GM12878 (cell line): ENCODE measurements around the gene PLXNC1. TPM values are rescaled to one million over a fixed set of nuclear protein-coding genes. Genes with fewer than 3 reads are reported as not detected.
A peak's percentile ranks its signal among the peaks of the same experiment; 100 is the strongest.

Experiments
- ATAC-seq: fragments of 200-7000 bp; cut with Tn5 transposase; 3 replicates; pipeline ENCODE4 v1.9.1; 2020; ENCODE audit warnings: mild to moderate bottlenecking, moderate library complexity
- BruUV-seq: library from RNA; stranded (reverse); fragments of 400-500 nt; replicated peaks from 2 replicates; lab custom pipeline; 2021; lab: Mats Ljungman, UMichigan
- CTCF ChIA-PET: fragments of 300-600 bp; sonication (Branson Sonifier 250); formaldehyde crosslinking; extraction: SDS; loops from one replicate; lab custom pipeline; 2021; ENCODE audit warnings: inconsistent platforms; lab: Yijun Ruan, JAX
- POLR2A ChIA-PET: fragments of 350-600 bp; formaldehyde crosslinking; extraction: SDS; loops from one replicate; lab custom pipeline; 2021; ENCODE audit warnings: inconsistent platforms; lab: Charles Lee
- RAD21 ChIA-PET: fragments of 300-600 bp; sonication (Branson Sonifier 250); formaldehyde crosslinking; loops from one replicate; lab custom pipeline; 2023; ENCODE audit warnings: antibody characterized with exemption; ENCODE audit not compliant: unreplicated experiment; lab: Charles Lee
- SMC1A ChIA-PET: fragments of 300-600 bp; sonication (Branson Sonifier 250); formaldehyde crosslinking; loops from one replicate; lab custom pipeline; 2023; ENCODE audit not compliant: unreplicated experiment, uncharacterized antibody; lab: Charles Lee
- DNase-seq: peaks from one replicate; pipeline ENCODE4 v3.0.0-alpha.2; 2011; ENCODE audit warnings: low read depth, low spot score
- FAIRE-seq: peaks from 3 replicates; lab custom pipeline; 2011; peaks lifted over from hg19 to GRCh38; lab: Jason Lieb, UNC
- H2AFZ ChIP-seq: 2 replicates; pipeline ENCODE4 v1.6.0; 2011; ENCODE audit warnings: low read depth, low read length, control low read depth; ENCODE audit not compliant: control insufficient read depth
- H3K27ac ChIP-seq: 2 replicates; pipeline ENCODE4 v1.5.1; 2011; ENCODE audit warnings: control low read depth; ENCODE audit not compliant: control insufficient read depth, insufficient read depth
- H3K27me3 ChIP-seq, 2 experiments: replicated peaks in 1 of 2; 2 replicates each; pipeline versions ENCODE4 v1.6.0 to v1.6.1; 2011; ENCODE audit warnings: low read length in 1 of 2; ENCODE audit not compliant: control insufficient read depth in 2 of 2, insufficient read depth in 2 of 2
- H3K36me3 ChIP-seq, 2 experiments: 2 replicates each; pipeline ENCODE4 v1.5.1; 2011; ENCODE audit warnings: low read length in 1 of 2; ENCODE audit not compliant: control insufficient read depth in 2 of 2, insufficient read depth in 2 of 2
- H3K4me1 ChIP-seq: 2 replicates; pipeline ENCODE4 v1.6.1; 2011; ENCODE audit warnings: mild to moderate bottlenecking, low read length, moderate library complexity, mixed read lengths; ENCODE audit not compliant: control insufficient read depth, insufficient read depth
- H3K4me2 ChIP-seq: 2 replicates; pipeline ENCODE4 v1.6.0; 2011; ENCODE audit warnings: control low read depth; ENCODE audit not compliant: control insufficient read depth, insufficient read depth
- H3K4me3 ChIP-seq: fragments of 200-600 bp; sonication (generic); 2 replicates; pipeline ENCODE4 v1.5.1; 2016
- H3K79me2 ChIP-seq: 2 replicates; pipeline ENCODE4 v1.6.0; 2011; ENCODE audit warnings: low read length; ENCODE audit not compliant: control insufficient read depth, insufficient read depth
- H3K9ac ChIP-seq: 2 replicates; pipeline ENCODE4 v1.8.0; 2011; ENCODE audit warnings: low read length, control low read depth, mixed read lengths; ENCODE audit not compliant: control insufficient read depth, insufficient read depth
- H3K9me3 ChIP-seq: replicated peaks from 3 replicates; pipeline ENCODE4 v1.5.1; 2011; ENCODE audit warnings: mild to moderate bottlenecking, low read length; ENCODE audit not compliant: control insufficient read depth, insufficient read depth
- H4K20me1 ChIP-seq: 2 replicates; pipeline ENCODE4 v1.6.0; 2011; ENCODE audit not compliant: control insufficient read depth, insufficient read depth
- BHLHE40 ChIP-seq, 2 experiments: fragments of 450-650 bp in 1 of 2; IDR thresholded peaks; 2 replicates each; pipeline ENCODE4 v1.6.1; 2011 to 2017; ENCODE audit warnings: low read depth in 2 of 2, borderline replicate concordance in 1 of 2, improper control_type of control experiment in 1 of 2, low read length in 1 of 2, mild to moderate bottlenecking in 1 of 2
- PAX8 ChIP-seq: fragments of 450-650 bp; IDR thresholded peaks from 2 replicates; pipeline ENCODE4 v1.6.1; 2017; ENCODE audit warnings: mild to moderate bottlenecking, moderate library complexity
- RUNX3 ChIP-seq: IDR thresholded peaks from 2 replicates; pipeline ENCODE4 v1.6.1; 2012; ENCODE audit warnings: low read length, inconsistent platforms
- SPI1 ChIP-seq: IDR thresholded peaks from 2 replicates; pipeline ENCODE4 v1.6.1; 2011; ENCODE audit warnings: low read depth, mild to moderate bottlenecking, low read length, moderate library complexity, borderline replicate concordance; ENCODE audit not compliant: insufficient read depth
- WGBS: methylation state at CpG from one replicate; pipeline ENCODE4 v1.1.6; 2016; ENCODE audit warnings: low lambda C conversion rate; ENCODE audit not compliant: insufficient replicate concordance, insufficient coverage; ENCODE audit errors: missing lambda C conversion rate; 5-methylcytosine and 5-hydroxymethylcytosine counted together
- in situ Hi-C: fragments of 300-500 bp; cut with MboI; formaldehyde crosslinking; loops from 9 replicates; pipeline ENCODE4 v1.14.3; 2018; ENCODE audit warnings: mixed read lengths
- intact Hi-C: fragments of 100-400 bp; cut with micrococcal nuclease; formaldehyde crosslinking; loops from one replicate; pipeline ENCODE4 v1.14.2; 2022; ENCODE audit not compliant: unreplicated experiment
- polyA plus RNA-seq, 11 experiments: library from polyadenylated mRNA; depleted of rRNA in 4 of 11; unstranded in 6 of 11; stranded (reverse) in 5 of 11; fragments of >200 nt; fragmentation: Nextera tagmentation in 4 of 11; fragmentation: Illumina TruSeq in 1 of 11; extraction: Ambion mirVana in 4 of 11; extraction: Trizol in 1 of 11; gene quantifications; 1 replicate in 1 of 11; 2 replicates in 10 of 11; pipeline versions ENCODE4 v1.2.1 to v1.2.3, GENCODE V29; 2011 to 2016; ENCODE audit warnings: inconsistent platforms in 2 of 11, missing spikeins in 2 of 11, low read depth in 1 of 11
- total RNA-seq, 4 experiments: library from RNA; depleted of rRNA in 3 of 4; stranded (reverse); fragments of >200 nt in 3 of 4; fragmentation: Illumina TruSeq in 1 of 4; extraction: Trizol in 1 of 4; gene quantifications; 2 replicates each; pipeline versions ENCODE4 v1.2.1 to v1.2.3, GENCODE V29; 2013 to 2021
- TF ChIP-seq, protein P1 (sequence below): IDR thresholded peaks from 2 replicates; pipeline ENCODE4 v1.6.1; 2011; ENCODE audit warnings: borderline replicate concordance, low read depth, mild to moderate bottlenecking, moderate library complexity, low read length; ENCODE audit not compliant: insufficient read depth, poor library complexity, severe bottlenecking

Gene PLXNC1
- total and polyA plus RNA-seq, 10 of the 15 experiments (the other 5 are each of a cell fraction or from before 2014, with no cell fraction given), result 5.2 to 41.2 (median 24.6) TPM

DNA sequence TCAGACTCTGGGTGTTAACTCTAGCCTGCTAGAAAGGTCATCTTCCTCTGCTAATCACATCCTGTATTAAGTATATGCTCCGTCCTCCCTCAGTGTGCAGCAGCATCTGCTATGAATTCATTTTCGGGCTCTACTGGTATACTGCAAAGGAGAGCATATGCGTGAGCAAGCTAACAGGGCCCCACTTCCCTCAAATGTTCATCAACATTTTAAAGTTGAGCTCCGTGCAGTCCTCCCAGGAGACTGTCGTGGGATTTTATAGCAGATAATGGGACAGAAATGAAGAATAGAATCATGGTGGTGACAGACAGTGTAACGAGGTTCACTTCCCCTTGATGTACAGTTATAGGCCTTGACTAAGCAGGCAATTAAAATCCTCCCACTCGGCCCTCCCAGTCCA is 131.7 kb downstream of the PLXNC1 start:
- Histone ChIP-seq H3K9me3 (no peaks in the 10 kb centered on the region), H3K79me2 (no peaks in the 10 kb centered on the region), H3K27ac (no peak overlapping the region), H3K4me3 (no peak overlapping the region), H2AFZ (no peak overlapping the region), H3K36me3 (peaks cover 9 to 27% of the 10 kb centered on the region in 2 experiments)
- WGBS, result 51% methylated on average over 7 of the region's 7 CpGs
- in situ Hi-C loops, result no loop called here
- DNase-seq (no peak), FAIRE-seq (no peak)
- ChIA-PET RAD21 (no interaction called here), POLR2A (no interaction called here), CTCF (interaction anchor here (0.7 to 1.7 kb wide), 4 partner anchors 9 to 175 kb away, joined by 3 to 4 read pairs (median 4); no protein-coding TSS in a partner anchor)
- BruUV-seq, result no TSS peak
- TF ChIP-seq SPI1 (0 out of 2 replicates have a peak, but pooled peaks have one; percentile 6), PAX8 (no peak)
- TF ChIP-seq, all 136 proteins: peak for 1
- no peak overlapping the region for H3K9ac ChIP-seq
- no peak for ATAC-seq
- no peaks in the 10 kb centered on the region for H4K20me1 ChIP-seq
- SMC1A ChIA-PET, result interaction anchor here (0.7 to 1.6 kb wide), 4 partner anchors 9 to 33 kb away, joined by 3 read pairs; no protein-coding TSS in a partner anchor
- H3K27me3 ChIP-seq, result no peaks in the 10 kb centered on the region
- intact Hi-C loops, result no loop called here
- H3K4me1 ChIP-seq, result peaks cover 6% of the 10 kb centered on the region
- no peak overlapping the region for H3K4me2 ChIP-seq

DNA sequence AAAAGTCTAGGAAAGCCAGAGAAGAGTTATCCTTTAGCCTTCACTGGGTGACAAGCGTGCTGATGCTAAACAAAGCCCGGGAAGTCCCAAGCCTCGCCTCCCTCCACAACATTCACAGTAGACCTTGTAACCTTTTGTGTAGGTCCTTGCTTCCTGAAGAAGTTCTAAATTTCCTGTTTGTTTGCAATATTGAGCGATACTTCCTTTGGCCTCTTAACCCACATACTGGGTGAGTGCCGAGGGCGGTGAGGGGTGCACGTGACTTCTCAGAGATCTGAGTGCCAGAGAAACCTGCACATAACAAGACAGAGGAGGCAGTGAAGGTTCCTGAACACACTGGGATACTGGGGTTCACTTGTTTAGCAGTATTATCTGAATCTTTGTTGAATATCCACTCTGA is 134.3 kb downstream of the PLXNC1 start:
- intact Hi-C loops, result no loop called here
- peaks cover 6% of the 10 kb centered on the region for H3K4me1 ChIP-seq
- SMC1A ChIA-PET, result interaction anchor here (0.8 to 1.2 kb wide), 2 partner anchors 10 to 132 kb away, joined by 3 to 5 read pairs; no protein-coding TSS in a partner anchor
- no peaks in the 10 kb centered on the region for H3K79me2 ChIP-seq
- H2AFZ ChIP-seq, result no peak overlapping the region; the same call in 1 of the 2 replicates
- H3K27me3 ChIP-seq, result no peaks in the 10 kb centered on the region
- H4K20me1 ChIP-seq, result no peaks in the 10 kb centered on the region
- H3K36me3 ChIP-seq, result peaks cover 11 to 33% of the 10 kb centered on the region in 2 experiments
- ATAC-seq (no peak), DNase-seq (no peak), FAIRE-seq (no peak)
- H3K9me3 ChIP-seq, result no peaks in the 10 kb centered on the region
- 2% methylated on average over 7 of the region's 7 CpGs for WGBS
- no peak overlapping the region for H3K9ac ChIP-seq
- TF ChIP-seq, protein P1, sequence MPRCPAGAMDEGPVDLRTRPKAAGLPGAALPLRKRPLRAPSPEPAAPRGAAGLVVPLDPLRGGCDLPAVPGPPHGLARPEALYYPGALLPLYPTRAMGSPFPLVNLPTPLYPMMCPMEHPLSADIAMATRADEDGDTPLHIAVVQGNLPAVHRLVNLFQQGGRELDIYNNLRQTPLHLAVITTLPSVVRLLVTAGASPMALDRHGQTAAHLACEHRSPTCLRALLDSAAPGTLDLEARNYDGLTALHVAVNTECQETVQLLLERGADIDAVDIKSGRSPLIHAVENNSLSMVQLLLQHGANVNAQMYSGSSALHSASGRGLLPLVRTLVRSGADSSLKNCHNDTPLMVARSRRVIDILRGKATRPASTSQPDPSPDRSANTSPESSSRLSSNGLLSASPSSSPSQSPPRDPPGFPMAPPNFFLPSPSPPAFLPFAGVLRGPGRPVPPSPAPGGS, result no peak
- TF ChIP-seq BHLHE40 (IDR thresholded peaks at IDR 0.05; ENCODE audit: borderline replicate concordance in 1 of 2, low read depth in 2 of 2, low read length in 1 of 2) (0 out of 4 replicates have a peak, but pooled peaks of 1 of the 2 experiments have one; percentile 12), RUNX3 (peak; percentile 14; the same call in 1 of the 2 replicates)
- RAD21 ChIA-PET, result no interaction called here
- CTCF ChIA-PET, result no interaction called here
- no peak overlapping the region for H3K4me3 ChIP-seq
- in situ Hi-C loops, result no loop called here
- no peak overlapping the region for H3K4me2 ChIP-seq
- POLR2A ChIA-PET, result no interaction called here
- peak overlapping the region; percentile 45; the same call in 1 of the 2 replicates for H3K27ac ChIP-seq
- BruUV-seq, result no TSS peak
